Fibroblast of skin of right biceps (primary cell): ENCODE results near the gene MYH7B.

Experiments used
- DNase-seq: peaks from one replicate; pipeline ENCODE4 v3.0.0-alpha.2; 2013

The MYH7B gene

DNA sequence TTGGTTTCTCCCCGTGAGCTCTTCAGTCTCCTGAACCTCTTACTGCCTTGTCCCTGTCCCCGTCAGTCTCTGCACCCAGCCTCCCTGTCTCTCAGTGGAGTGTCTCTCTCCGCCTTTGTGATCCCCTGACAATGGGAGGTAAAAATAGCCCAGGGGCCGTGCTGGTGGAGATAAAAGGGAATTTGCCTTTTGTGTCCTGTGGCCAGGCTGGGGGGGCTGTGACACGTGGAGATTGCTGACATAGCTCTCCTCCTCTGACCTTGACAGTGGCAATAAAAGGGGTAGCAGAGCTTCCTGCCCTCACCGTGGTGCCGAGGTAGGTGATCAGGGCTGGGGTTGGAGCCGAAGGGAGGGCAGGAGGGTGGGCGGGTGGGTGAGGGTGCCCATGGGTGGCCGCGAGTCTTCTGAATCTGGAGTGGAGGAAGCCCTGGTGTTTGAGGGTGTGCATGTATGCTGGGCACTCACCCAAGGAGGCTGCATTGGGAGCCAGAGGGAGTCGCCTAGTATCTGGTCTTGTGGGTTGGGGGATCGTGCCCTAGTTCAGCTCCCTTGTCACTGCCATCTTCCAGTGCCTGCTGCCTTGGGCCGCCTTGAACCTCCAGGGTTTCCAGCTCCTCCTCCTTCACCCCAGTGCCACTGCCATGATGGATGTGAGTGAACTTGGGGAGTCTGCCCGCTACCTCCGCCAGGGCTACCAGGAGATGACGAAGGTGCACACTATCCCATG lies 21.9 kb downstream of the MYH7B start:
- DNase-seq = no peak

DNA sequence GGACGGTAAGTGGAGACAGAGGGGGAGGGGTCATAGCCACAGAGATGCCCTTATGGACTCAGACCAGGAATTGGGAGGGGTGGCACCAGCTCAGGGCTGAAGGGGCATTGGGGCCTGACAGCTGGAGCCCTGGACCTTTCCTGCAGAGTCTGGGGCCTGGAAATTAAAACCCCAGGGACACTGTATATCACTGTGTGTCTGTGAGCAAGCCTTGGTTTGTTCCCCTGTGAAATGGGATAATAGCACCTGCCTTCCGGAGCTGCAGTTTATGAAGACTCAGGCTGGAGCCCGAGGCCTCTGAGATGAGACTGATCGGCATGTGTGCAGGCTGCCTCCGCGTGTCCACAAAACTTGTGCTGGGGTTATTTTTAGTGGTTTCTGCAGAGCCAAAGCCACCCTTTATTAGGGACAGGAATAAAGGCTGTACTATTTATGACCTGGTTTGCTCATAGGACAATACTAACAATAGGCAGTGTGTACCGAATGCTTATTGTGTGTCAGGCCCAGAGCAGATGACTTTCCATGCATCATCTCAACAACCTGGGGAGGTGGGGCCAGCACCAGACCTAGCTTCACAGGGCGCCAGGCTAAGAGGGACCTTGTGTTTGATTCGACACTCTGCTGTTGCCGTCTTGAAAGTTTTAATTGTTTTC lies 22.6 kb downstream of the MYH7B start:
- no peak for DNase-seq

DNA sequence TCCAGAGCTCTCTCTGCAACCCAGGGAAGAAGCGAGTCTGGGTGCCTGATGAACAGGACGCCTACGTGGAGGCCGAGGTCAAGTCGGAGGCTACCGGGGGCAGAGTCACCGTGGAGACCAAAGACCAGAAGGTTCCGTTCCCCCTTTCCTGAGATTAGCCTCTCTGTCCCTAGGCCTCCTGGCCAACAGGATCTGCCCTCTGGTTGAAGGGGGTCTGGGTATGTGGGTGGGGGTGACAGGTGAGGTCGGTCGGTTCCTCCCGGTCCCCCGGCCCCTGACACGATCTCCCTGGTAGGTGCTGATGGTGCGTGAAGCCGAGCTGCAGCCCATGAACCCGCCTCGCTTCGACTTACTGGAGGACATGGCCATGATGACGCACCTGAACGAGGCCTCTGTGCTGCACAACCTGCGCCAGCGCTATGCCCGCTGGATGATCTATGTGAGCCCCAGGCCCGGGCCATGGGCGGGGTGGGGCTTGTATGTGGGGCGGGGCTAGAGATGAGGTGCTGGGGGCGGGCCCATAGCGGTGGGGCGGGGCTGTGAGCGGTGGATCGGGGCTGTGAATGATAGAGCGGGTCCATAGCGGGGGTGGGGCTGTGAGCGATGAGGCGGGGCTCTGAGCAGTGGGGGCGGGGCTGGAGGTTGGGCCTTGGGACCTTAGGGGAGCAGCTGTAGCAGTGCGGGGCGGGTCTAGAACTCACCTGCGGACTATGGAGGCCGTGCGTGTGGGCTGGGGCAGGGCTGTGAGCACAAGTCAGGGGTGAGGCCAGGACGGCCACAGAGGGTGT lies 23.9 kb downstream of the MYH7B start:
- no peak for DNase-seq

DNA sequence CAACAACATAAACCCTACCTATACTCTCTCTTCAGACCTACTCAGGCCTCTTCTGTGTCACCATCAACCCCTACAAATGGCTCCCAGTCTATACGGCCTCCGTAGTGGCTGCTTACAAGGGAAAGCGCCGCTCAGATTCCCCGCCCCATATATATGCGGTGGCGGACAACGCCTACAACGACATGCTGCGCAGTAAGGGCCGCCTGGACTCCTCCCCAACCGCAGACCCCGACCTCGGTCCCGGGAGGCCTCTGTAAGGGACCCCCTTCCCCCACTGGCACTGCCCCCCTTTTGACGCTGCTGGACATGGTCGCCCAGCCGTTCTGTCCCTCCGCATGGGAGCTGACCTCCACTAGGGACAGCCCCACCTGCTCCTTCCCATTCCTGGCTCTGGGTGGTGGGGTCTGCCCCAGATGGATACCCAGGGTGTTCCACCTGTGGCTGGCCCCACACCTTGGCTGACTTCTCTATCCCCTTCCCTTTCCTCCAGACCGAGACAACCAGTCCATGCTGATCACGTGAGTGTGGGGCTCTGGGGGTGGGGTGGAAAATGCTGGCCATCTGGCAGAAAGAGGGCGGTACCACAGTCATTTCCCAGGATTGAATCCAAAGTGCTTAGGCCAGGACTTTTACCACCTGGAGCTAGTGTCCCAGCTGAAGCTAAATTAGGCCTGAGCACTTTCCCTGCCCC lies 25.0 kb downstream of the MYH7B start:
- no peak for DNase-seq

DNA sequence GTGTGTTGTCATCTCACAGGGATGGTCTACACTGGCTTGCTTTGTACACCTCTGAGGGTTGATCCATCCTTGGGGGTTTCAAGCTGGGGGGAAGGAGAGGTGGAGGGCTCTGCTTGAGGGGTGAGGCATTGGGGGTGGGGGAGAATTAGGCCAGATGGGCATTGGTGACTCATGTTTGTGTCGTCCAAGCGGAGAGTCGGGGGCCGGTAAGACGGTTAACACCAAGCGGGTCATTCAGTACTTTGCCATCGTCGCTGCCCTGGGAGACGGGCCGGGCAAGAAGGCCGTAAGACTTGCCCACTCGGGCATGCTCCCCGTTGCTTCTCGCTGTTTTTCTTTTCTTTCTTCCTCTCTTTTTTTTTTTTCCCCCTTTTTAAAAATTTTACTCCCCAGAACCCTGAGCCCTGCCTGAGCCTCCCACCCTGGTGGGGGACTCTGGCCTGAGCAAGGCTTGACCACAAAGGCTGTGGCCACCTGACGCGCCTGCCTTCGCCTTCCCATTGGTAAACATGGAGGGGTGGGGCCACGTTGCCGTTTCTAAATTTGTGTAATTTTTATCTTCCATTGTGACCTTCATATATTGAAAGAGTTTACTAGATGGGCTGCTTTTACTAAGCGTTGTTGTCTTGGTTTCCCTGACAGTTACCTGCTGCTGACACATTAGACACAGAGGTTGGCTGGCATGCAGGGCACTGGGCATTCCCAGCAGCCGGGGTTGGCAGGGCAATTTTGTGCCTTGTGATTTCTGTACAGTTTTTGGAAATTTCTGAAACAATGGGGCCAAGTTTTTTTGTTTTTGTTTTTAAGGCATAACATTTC lies 26.8 kb downstream of the MYH7B start:
- no peak for DNase-seq

DNA sequence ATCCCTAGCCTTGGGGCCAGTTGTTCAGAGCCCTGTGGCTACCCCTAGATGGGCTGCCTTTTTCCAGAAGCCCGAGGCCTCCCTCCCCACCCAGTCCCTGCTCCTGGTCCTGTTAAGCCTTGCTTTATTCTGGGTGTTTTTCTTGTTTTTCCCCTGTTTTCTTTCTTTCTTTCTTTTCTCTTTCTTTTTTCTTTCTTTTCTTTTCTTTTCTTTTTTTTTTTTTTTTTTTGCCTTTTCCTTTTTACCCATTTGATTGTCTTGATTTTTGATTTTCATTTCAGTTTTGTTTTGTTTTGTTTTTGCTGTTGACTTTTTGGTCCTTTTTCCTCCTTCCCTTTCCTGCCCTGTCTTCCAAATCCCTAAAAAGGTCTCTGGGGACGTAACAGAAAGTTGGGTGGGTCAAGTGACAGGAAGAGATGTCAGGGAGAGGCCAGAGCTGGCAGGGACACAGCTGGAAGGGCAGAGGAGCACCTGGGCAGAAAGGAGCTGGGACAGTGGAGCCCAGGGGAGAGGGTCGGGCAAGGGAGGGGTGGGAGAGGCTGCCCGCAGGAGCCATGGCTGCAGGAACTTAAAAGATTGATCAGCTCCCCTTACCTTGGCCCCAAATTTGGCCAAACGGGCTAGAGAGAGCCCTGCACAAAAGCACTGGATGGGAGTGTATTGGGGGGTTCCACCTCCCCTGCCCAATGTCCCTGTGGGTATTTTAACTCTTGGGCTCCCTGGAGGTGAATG lies 27.6 kb downstream of the MYH7B start:
- no peak for DNase-seq

DNA sequence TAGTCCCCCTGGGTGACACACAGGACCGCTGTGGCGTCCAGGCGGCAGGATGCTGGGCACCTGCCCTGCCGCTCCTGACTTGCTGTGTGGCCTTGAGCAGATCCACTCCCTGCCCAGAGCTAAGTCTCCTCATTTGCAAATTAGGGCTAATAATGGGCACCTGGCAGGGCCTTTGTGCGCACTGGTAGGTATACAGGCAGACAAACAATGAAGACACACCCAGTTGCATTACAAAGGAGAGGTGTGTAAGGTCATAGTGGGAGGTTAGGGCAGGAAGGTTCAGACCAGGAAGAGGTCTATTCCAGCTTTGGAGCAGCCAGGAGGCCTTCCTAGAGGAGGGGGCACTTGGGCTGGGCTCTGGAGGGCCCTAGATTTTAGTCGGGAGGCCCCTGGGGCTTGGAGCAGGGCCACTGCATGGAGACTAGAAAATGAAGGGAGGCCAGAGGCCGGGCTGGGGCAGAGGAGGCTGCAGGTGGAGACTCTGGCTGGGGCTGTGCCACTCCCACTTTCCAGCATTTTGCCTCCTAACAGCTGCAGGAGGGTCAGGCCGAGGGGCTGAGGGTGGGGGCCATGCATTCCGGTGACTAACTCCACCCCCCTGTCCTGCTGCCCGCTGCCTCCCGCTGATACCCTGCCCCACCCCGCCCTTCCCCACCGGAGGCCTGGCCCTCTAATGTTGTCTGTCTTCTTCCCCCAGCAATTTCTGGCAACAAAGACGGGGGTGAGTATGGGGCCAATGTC lies 28.5 kb downstream of the MYH7B start:
- DNase-seq = no peak

DNA sequence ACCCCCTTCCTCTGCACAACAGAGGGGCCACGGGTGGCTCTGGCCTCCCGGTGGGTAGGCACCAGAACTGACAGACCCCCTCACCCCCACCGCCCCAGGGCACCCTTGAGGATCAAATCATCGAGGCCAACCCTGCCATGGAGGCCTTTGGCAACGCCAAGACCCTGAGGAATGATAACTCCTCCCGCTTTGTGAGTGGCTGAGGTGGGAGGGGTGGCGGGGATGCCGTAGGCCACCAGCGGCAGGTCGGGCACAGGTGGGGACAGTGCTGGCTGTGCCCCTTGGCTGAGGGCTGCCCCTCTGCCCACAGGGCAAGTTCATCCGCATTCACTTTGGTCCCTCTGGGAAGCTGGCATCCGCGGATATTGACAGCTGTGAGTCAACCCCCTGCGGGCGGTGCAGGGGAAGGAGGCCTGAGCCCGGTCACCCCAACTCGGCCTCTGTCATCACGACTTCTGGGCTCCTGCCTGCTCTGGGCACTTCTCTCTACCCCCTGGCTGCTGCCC lies 29.1 kb downstream of the MYH7B start:
- DNase-seq = no peak

DNA sequence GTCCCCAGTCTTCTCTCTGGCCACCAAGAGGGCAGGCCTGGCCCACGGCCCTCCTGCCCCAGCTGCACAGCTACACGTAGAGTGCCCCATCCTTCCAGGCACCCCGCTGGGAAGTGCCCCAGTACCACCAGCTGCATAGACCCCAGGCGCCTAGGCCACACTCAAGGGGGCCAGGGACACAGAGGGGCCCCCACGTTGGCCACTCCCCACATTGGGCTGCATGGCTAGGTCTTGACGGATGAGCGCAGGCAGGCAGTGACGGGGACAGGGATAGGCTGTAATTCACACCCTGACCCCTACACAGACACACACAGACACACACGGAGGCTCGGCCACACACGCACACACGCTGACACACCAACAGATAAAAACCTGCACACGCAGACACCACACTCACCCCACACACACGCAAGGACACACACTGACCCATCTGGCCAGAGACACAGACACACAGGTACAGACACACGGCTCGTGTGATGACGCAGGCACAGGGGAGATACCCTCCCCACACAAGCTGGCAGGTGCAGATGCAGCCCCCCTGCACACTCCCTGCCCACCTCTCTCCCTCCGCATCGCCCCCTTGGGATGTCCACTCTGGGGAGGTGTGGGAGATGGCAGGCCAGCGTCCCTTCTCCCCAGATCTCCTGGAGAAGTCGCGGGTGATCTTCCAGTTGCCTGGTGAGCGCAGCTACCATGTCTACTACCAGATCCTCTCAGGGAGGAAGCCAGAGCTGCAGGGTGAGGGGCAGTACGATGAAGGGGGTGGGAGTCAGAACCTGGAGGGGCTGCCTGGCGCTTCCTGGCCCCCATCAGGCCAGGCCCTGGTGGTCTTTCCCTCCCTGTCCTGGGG lies 30.0 kb downstream of the MYH7B start:
- DNase-seq = no peak

DNA sequence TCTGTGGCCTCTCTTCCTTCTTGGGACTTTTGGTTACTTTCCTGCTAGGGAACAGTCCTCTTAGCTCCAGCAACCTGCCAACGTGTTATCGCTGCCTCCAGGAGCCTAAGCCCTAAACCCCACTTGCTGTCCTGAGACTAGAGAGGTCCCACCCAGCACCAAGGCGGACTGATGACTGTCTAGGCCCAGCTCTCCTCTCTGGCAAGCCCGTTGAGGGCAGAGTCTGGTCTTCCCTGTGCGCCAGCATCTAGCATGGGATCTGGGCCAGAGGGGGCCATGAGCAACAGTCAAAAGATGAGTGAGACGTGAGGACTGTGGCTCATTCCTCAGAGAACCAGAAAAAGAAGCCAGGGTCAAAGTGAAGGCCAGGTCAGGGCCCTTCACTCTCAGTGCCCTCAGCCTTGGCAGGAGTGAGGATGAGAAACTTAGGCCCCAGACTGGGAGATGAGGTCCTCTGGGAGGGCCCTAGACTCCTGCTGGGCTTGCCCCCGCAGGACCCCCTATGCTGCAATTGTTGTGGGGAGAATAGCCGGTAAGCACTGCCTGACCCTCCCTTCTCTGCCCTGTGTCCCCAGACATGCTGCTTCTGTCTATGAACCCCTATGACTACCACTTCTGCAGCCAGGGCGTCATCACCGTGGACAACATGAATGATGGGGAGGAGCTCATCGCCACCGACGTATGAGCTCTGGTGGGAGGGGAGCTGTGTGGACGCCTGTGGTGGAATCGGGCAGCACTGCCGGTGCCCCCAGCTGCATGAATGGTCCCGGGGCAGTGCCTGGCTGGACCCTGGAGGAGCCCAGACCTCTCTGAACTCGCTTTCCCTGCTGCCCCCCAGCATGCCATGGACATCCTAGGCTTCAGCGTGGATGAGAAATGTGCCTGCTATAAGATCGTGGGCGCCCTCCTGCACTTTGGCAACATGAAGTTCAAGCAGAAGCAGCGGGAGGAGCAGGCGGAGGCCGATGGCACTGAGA lies 30.9 kb downstream of the MYH7B start:
- DNase-seq = no peak

DNA sequence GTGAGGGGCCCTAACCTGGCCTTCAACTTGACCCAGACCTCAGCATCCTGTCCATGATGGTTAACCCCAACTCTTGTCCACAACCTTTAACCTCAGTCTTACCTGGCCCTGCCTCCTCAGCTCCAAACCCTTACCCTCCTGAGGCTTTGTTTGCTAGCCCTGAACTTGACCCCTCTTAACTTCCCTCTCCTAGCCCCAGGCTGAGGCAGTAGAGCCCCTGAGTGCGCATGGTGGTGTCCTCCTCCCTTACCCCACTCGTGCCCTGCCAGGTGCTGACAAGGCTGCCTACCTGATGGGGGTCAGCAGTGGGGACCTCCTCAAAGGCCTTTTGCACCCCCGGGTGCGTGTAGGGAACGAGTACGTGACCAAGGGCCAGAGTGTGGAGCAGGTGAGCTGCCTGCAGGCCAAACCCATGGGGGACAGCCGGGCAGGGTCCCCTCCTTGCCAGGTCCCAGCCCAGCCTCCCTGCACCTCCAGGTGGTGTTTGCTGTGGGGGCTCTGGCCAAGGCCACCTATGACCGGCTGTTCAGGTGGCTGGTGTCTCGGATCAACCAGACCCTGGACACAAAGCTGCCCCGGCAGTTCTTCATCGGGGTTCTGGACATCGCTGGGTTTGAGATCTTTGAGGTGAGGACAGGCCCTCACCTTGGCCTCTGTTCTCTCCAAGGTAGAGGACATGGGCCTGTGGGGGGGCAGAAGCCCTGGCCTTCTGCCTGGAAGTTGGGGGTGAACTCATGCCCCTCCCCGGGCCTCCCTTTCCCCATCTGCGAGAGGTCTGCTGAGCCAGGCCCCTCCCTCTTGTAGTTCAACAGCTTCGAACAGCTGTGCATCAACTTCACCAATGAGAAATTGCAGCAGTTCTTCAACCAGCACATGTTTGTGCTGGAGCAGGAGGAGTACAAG lies 31.9 kb downstream of the MYH7B start:
- DNase-seq = no peak

DNA sequence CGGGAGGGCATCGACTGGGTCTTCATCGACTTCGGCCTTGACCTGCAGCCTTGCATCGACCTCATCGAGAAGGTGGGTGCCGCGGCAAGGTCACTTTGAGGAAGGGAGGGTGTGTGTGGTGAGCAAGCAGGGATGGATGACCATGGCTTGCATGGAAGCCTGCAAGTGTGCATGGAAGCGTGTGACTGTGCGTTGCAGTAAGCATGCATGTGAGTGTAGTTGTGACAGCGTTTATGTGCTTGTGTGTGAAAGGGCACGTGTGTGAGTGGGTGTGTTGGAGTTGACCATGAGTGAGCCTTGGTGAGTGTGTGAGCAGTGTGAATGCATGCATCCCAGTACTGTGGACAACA lies 32.5 kb downstream of the MYH7B start:
- no peak for DNase-seq

DNA sequence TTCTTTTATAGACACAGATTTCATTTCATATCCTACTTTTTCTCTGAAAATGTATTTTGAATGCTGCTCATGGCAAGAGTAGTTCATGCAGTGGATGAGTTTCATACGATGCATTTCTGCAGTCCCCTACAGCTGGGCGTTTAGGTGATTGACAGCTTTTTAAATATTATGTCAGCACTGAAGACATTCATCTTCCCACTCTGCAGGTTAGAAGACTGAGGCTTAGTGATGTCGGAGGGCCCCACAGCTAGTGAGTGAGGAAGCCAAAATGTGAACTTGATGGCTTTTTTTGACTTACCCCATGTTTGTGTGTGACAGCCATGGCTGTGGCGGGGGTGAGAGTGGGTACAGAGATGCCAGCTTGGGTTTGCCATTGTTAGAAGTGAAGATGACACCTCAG lies 33.5 kb downstream of the MYH7B start:
- no peak for DNase-seq

DNA sequence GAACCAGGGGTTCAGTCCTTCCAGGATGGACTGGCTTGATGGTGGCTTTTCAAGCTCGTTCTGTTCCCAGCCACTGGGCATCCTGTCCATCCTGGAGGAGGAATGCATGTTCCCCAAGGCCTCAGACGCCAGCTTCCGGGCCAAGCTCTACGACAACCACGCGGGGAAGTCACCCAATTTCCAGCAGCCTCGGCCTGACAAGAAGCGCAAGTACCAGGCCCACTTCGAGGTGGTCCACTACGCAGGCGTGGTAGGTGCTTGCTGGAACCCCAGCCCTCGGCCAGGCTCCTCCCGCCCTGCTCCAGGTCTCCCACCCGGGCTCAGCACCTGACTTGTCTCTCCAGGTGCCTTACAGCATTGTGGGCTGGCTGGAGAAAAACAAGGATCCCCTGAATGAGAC lies 34.0 kb downstream of the MYH7B start:
- DNase-seq = no peak

DNA sequence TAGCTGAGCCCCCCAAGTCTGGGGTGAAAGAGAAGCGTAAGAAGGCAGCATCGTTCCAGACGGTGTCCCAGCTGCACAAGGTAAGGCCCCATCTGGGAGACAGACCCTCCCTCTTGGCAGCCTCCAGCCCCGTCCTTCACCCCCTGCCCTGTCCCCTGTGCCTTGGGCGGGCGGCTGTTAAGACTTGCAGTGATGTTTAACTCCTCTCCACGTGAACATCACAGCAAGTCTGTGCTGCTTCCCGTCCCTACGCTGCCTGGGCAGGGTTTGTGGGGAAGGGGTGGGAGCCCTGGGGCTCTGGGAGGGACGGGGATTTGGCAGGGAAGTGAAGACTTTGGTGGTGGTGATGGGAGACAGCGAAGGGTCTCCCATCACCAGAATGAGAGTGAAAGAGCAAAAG lies 34.6 kb downstream of the MYH7B start:
- DNase-seq = no peak

DNA sequence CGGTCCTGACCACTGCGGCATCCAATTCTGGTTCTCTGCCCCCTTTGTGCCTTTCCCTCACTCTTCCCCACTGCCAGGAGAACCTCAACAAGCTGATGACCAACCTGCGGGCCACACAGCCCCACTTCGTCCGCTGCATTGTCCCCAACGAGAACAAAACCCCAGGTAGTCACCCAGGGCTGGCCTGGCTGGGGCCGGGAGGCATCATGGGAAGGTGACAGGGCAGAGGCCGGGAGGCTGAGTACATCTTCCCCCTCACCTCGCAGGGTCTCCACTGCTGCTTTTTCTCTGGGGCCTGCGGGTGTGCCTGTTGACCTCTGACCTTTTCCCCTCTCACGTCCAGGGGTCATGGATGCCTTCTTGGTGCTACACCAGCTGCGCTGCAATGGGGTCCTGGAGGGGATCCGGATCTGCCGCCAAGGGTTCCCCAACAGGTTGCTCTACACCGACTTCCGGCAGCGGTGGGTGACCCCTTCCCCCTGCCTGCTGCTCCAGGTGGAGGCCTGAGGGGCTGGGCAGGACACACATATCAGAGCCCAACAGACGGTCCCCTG lies 35.1 kb downstream of the MYH7B start:
- no peak for DNase-seq

DNA sequence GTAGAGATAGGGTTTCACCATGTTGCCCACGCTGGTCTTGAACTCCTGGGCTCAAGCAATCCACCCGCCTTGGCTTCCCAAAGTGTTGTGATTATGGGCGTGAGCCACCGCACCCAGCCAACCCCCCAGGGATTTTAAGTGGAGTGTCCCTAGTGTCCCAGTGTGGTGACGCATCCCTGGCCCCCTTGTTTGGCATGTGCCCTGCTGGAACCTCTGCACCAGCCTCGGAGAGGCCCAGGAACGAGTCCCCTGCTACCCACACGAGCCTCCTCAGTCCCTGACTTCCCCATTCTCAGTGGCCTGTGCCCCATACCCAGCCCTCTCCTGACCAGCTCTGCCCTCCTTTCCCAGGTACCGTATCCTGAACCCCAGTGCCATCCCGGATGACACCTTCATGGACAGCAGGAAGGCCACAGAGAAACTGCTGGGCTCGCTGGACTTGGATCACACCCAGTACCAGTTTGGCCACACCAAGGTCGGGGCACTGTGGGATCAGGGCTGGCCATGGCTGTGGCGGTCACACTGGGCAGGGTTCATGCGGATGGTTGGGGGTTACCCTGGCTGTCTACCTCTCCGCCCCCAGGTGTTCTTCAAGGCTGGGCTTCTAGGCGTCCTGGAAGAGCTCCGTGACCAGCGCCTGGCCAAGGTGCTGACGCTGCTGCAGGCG lies 37.2 kb downstream of the MYH7B start:
- no peak for DNase-seq
